ENCODE data around the gene DNAAF3. TPM values are rescaled to one million over a fixed set of nuclear protein-coding genes. Genes with fewer than 3 reads are reported as not detected.

DNAAF3 gene
- polyA plus RNA-seq, 1 donor (not counting 4 experiments of a cell fraction or from before 2014, with no cell fraction given) = 14.3 TPM

GRCh38 chr19:55146705-55147273 lies 19.6 kb downstream of the DNAAF3 start:
- DNase-seq (ENCODE audit: low read depth, low spot score) (no peak), FAIRE-seq (peak; percentile 17)
- Histone ChIP-seq H4K20me1 (ENCODE audit: control insufficient read depth, extremely low read depth, insufficient read depth, low read length) (no peaks in the 10 kb centered on the region), H3K9me3 (ENCODE audit: control insufficient read depth, low read depth, low read length) (no peaks in the 10 kb centered on the region), H2AFZ (ENCODE audit: control insufficient read depth, low read length) (peak overlapping the region; percentile 68), H3K9me1 (ENCODE audit: control insufficient read depth, extremely low read depth, insufficient read depth, low read length) (no peaks in the 10 kb centered on the region), H3K79me2 (ENCODE audit: control insufficient read depth, insufficient read depth, low read length) (no peaks in the 10 kb centered on the region), H3K4me2 (ENCODE audit: control insufficient read depth, extremely low read depth, insufficient read depth, low read depth, low read length) (peak overlapping the region; percentile 71), H3K36me3 (ENCODE audit: control insufficient read depth in 2 of 2, extremely low read depth in 1 of 2, insufficient read depth in 2 of 2, low read length in 2 of 2) (no peaks in the 10 kb centered on the region), H3K27ac (ENCODE audit: control insufficient read depth, insufficient read depth, low read length) (no peak overlapping the region), H3K27me3 (ENCODE audit: control insufficient read depth, extremely low read depth, insufficient read depth, low read length) (no peaks in the 10 kb centered on the region), H3K4me1 (ENCODE audit: control insufficient read depth, extremely low read depth, insufficient read depth, low read length) (peaks cover 2% of the 10 kb centered on the region), H3K4me3 (ENCODE audit: control insufficient read depth in 2 of 3, extremely low read depth in 1 of 3, insufficient read depth in 2 of 3, low read depth in 1 of 3, low read length in 3 of 3) (peak overlapping the region; percentile 63 to 78 (median 66)), H3K9ac (ENCODE audit: control insufficient read depth, extremely low read depth, insufficient read depth, low read length) (peak overlapping the region; percentile 44)
- dilution Hi-C loops (cut with MboI; ENCODE audit: extremely low pct_ligation_motif_present, low sequenced_read_pairs) = no loop called here
- TF ChIP-seq CTCF (optimal IDR thresholded peaks at IDR 0.05 in 1 of 3, IDR thresholded peaks at IDR 0.05 in 1 of 3, conservative IDR thresholded peaks at IDR 0.05 in 1 of 3; ENCODE audit: extremely low read depth in 1 of 3, insufficient read depth in 2 of 3, low read length in 3 of 3) (no peak), EZH2 (IDR thresholded peaks at IDR 0.05; ENCODE audit: low read length) (no peak)

- no peaks in the 10 kb centered on the region for H3K79me2 ChIP-seq (ENCODE audit: control insufficient read depth, insufficient read depth, low read length)
- peak overlapping the region; percentile 63 to 78 (median 66) for H3K4me3 ChIP-seq (ENCODE audit: control insufficient read depth in 2 of 3, extremely low read depth in 1 of 3, insufficient read depth in 2 of 3, low read depth in 1 of 3, low read length in 3 of 3)
- no peaks in the 10 kb centered on the region for H3K27me3 ChIP-seq (ENCODE audit: control insufficient read depth, extremely low read depth, insufficient read depth, low read length)
- H3K9me1 ChIP-seq (ENCODE audit: control insufficient read depth, extremely low read depth, insufficient read depth, low read length) = no peaks in the 10 kb centered on the region
- H3K4me2 ChIP-seq (ENCODE audit: control insufficient read depth, extremely low read depth, insufficient read depth, low read depth, low read length) = peak overlapping the region; percentile 71
- peak overlapping the region; percentile 44 for H3K9ac ChIP-seq (ENCODE audit: control insufficient read depth, extremely low read depth, insufficient read depth, low read length)
- no peak for TF ChIP-seq EZH2 (IDR thresholded peaks at IDR 0.05; ENCODE audit: low read length)
- peak; percentile 58 to 90 (median 74) for TF ChIP-seq CTCF (optimal IDR thresholded peaks at IDR 0.05 in 1 of 3, IDR thresholded peaks at IDR 0.05 in 1 of 3, conservative IDR thresholded peaks at IDR 0.05 in 1 of 3; ENCODE audit: extremely low read depth in 1 of 3, insufficient read depth in 2 of 3, low read length in 3 of 3)
- H3K27ac ChIP-seq (ENCODE audit: control insufficient read depth, insufficient read depth, low read length) = no peak overlapping the region
- H4K20me1 ChIP-seq (ENCODE audit: control insufficient read depth, extremely low read depth, insufficient read depth, low read length) = no peaks in the 10 kb centered on the region
- no peaks in the 10 kb centered on the region for H3K9me3 ChIP-seq (ENCODE audit: control insufficient read depth, low read depth, low read length)
- H3K36me3 ChIP-seq (ENCODE audit: control insufficient read depth in 2 of 2, extremely low read depth in 1 of 2, insufficient read depth in 2 of 2, low read length in 2 of 2) = no peaks in the 10 kb centered on the region
- H3K4me1 ChIP-seq (ENCODE audit: control insufficient read depth, extremely low read depth, insufficient read depth, low read length) = peaks cover 2% of the 10 kb centered on the region
- DNase-seq (ENCODE audit: low read depth, low spot score) = no peak
- dilution Hi-C loops (cut with MboI; ENCODE audit: extremely low pct_ligation_motif_present, low sequenced_read_pairs) = no loop called here
- no peak for FAIRE-seq
- H2AFZ ChIP-seq (ENCODE audit: control insufficient read depth, low read length) = peak overlapping the region; percentile 68
Observed at GRCh38 chr19:55146078-55146704, 20.2 kb downstream of the DNAAF3 start.
